Prostate gland (tissue), 2 donors: ENCODE results near the gene OPN1SW.

ENCODE experiments used
- CTCF ChIP-seq, 4 experiments: fragments of 200-600 bp in 2 of 4; fragments of 450-650 bp in 2 of 4; sonication (generic) in 2 of 4; IDR thresholded peaks; 1 replicate in 3 of 4; 2 replicates in 1 of 4; pipeline ENCODE4 v1.5.1; 2016 to 2019; ENCODE audit warnings: antibody characterized with exemption in 4 of 4, mild to moderate bottlenecking in 2 of 4, moderate library complexity in 2 of 4
- POLR2A ChIP-seq: fragments of 450-650 bp; IDR thresholded peaks from one replicate; pipeline ENCODE4 v1.6.1; 2016; ENCODE audit warnings: antibody characterized with exemption, mild to moderate bottlenecking

DNA sequence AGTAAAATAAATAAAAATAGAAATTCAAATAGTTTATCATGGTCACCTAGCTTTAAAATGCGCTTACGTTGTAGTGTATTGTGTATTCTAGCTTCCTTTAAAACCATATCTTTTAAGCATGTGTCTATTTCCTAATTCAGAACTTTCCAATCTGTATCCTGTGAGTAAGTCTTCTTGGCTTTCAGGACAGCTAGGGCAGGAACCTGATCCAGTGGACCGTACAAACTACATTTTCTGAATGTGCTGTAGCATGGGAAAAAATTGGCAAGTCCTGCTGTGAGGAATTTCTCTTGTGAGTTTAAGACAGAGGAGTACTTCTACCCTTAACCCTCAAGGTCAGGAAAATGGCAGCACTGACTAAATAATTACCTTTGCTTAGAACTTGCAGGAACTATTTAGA lies 12.1 kb downstream of the OPN1SW start:
- TF ChIP-seq CTCF (IDR thresholded peaks at IDR 0.05) (no peak), POLR2A (no peak)
